ENCODE results near the gene MOB3C. TPM values are rescaled to one million over a fixed set of nuclear protein-coding genes. Genes with fewer than 3 reads are reported as not detected.

MOB3C gene
- total RNA-seq, 1 donor from 2014 or later: 33.9 TPM

GRCh38 chr1:46613661-46614603 is 2.7 kb downstream of the MOB3C start:
- Histone ChIP-seq H3K9me3 (no peaks in the 10 kb centered on the region), H3K36me3 (peaks cover 0 to 10% of the 10 kb centered on the region in 2 donors), H3K27me3 (no peaks in the 10 kb centered on the region), H3K4me3 (peak overlapping the region; percentile 28 to 32), H3K4me1 (peaks cover 65% of the 10 kb centered on the region), H3K27ac (peak overlapping the region; percentile 92)
- intact Hi-C loops (cut with DNase I): loop anchor here (10.0 kb wide), 1 partner anchor 111 kb away; no protein-coding TSS in a partner anchor
- TF ChIP-seq POLR2AphosphoS5 (IDR thresholded peaks at IDR 0.05; ENCODE audit: insufficient read depth in 1 of 2, low read depth in 1 of 2) (peak; percentile 63 to 67), POLR2A (IDR thresholded peaks at IDR 0.05) (no peak)
- no peak for DNase-seq (ENCODE audit: extremely low spot score in 2 of 2)

- H3K9me3 ChIP-seq: no peaks in the 10 kb centered on the region
- peak overlapping the region; percentile 92 for H3K27ac ChIP-seq
- H3K4me3 ChIP-seq: peak overlapping the region; percentile 28 to 32
- intact Hi-C loops (cut with DNase I): loop anchor here (10.0 kb wide), 1 partner anchor 112 kb away; no protein-coding TSS in a partner anchor
- TF ChIP-seq CTCF (IDR thresholded peaks at IDR 0.05) (no peak), POLR2A (IDR thresholded peaks at IDR 0.05) (no peak), POLR2AphosphoS5 (IDR thresholded peaks at IDR 0.05; ENCODE audit: insufficient read depth in 1 of 2, low read depth in 1 of 2) (no peak)
- no peak for DNase-seq (ENCODE audit: extremely low spot score in 2 of 2)
- peaks cover 66% of the 10 kb centered on the region for H3K4me1 ChIP-seq
- peaks cover 0 to 15% of the 10 kb centered on the region in 2 donors for H3K36me3 ChIP-seq
- no peaks in the 10 kb centered on the region for H3K27me3 ChIP-seq
These were observed 3.5 kb downstream of the MOB3C start for GRCh38 chr1:46612937-46613660.

GRCh38 chr1:46611691-46612221 is 4.9 kb downstream of the MOB3C start:
- intact Hi-C loops (cut with DNase I): loop anchor here (10.0 kb wide), 1 partner anchor 113 kb away; no protein-coding TSS in a partner anchor
- H3K27ac ChIP-seq: peak overlapping the region; percentile 27
- TF ChIP-seq CTCF (IDR thresholded peaks at IDR 0.05) (no peak), POLR2AphosphoS5 (IDR thresholded peaks at IDR 0.05; ENCODE audit: insufficient read depth in 1 of 2, low read depth in 1 of 2) (peak in 1 of 2 donors; percentile 33), POLR2A (IDR thresholded peaks at IDR 0.05) (no peak)
- H3K36me3 ChIP-seq: peaks cover 0 to 16% of the 10 kb centered on the region in 2 donors
- DNase-seq (ENCODE audit: extremely low spot score in 2 of 2): no peak
- H3K4me3 ChIP-seq: no peak overlapping the region
- no peaks in the 10 kb centered on the region for H3K9me3 ChIP-seq
- peaks cover 67% of the 10 kb centered on the region for H3K4me1 ChIP-seq
- no peaks in the 10 kb centered on the region for H3K27me3 ChIP-seq

GRCh38 chr1:46607345-46608130 is 9.1 kb downstream of the MOB3C start:
- Histone ChIP-seq H3K4me3 (no peak overlapping the region), H3K27ac (peak overlapping the region; percentile 41)
- no peak for TF ChIP-seq CTCF (IDR thresholded peaks at IDR 0.05)
- no peak for TF ChIP-seq POLR2A (IDR thresholded peaks at IDR 0.05)
- no peak for TF ChIP-seq POLR2AphosphoS5 (IDR thresholded peaks at IDR 0.05; ENCODE audit: insufficient read depth in 1 of 2, low read depth in 1 of 2)

More at GRCh38 chr1:46607345-46608130, 9.1 kb downstream of the MOB3C start:
- intact Hi-C loops (cut with DNase I): no loop called here
- peaks cover 55% of the 10 kb centered on the region for H3K4me1 ChIP-seq
- no peak for DNase-seq (ENCODE audit: extremely low spot score in 2 of 2)
- H3K9me3 ChIP-seq: no peaks in the 10 kb centered on the region
- no peaks in the 10 kb centered on the region for H3K27me3 ChIP-seq
- H3K36me3 ChIP-seq: peaks cover 0 to 16% of the 10 kb centered on the region in 2 donors

Measured in vagina (tissue), 2 donors.